HS-5 (cell line): ENCODE measurements around the gene ADRM1.

ENCODE experiments used
- DNase-seq: peaks from one replicate; pipeline ENCODE4 v3.0.0-alpha.2; 2012; ENCODE audit warnings: low read depth

ADRM1 gene

GRCh38 chr20:62311832-62312661 is 9.2 kb downstream of the ADRM1 start:
- no peak for DNase-seq

GRCh38 chr20:62312662-62312977 is 9.8 kb downstream of the ADRM1 start:
- DNase-seq, result no peak

- DNase-seq, result no peak
Observed at GRCh38 chr20:62313021-62313420, 10.2 kb downstream of the ADRM1 start.

GRCh38 chr20:62313460-62314338 is 10.9 kb downstream of the ADRM1 start:
- DNase-seq, result no peak

GRCh38 chr20:62314339-62314638 is 11.5 kb downstream of the ADRM1 start:
- no peak for DNase-seq

GRCh38 chr20:62314711-62315302 is 12.0 kb downstream of the ADRM1 start:
- no peak for DNase-seq

- DNase-seq, result no peak
Observed at GRCh38 chr20:62315773-62316172, 13.0 kb downstream of the ADRM1 start.

GRCh38 chr20:62316331-62317166 is 13.8 kb downstream of the ADRM1 start:
- no peak for DNase-seq

- no peak for DNase-seq
Observed at GRCh38 chr20:62317167-62317655, 14.4 kb downstream of the ADRM1 start.

GRCh38 chr20:62318400-62319345 is 15.9 kb downstream of the ADRM1 start:
- no peak for DNase-seq

GRCh38 chr20:62319346-62319909 is 16.6 kb downstream of the ADRM1 start:
- DNase-seq, result no peak

GRCh38 chr20:62320581-62321354 is 18.0 kb downstream of the ADRM1 start:
- DNase-seq, result no peak

GRCh38 chr20:62321521-62321948 is 18.7 kb downstream of the ADRM1 start:
- no peak for DNase-seq

GRCh38 chr20:62321975-62322374 is 19.2 kb downstream of the ADRM1 start:
- no peak for DNase-seq

- no peak for DNase-seq
Observed at GRCh38 chr20:62322492-62323041, 19.8 kb downstream of the ADRM1 start.

- no peak for DNase-seq
Observed at GRCh38 chr20:62323146-62323979, 20.6 kb downstream of the ADRM1 start.

GRCh38 chr20:62323980-62324906 is 21.4 kb downstream of the ADRM1 start:
- no peak for DNase-seq
